Putamen (tissue), 1 donor: ENCODE data around the gene ANKAR.

Experiments
- DNase-seq: peaks from one replicate; pipeline ENCODE4 v3.0.0-alpha.2; 2016; ENCODE audit warnings: low spot score

ANKAR gene

GRCh38 chr2:189719571-189719970, 45.1 kb downstream of the ANKAR start:
- DNase-seq, result peak; percentile 33

- no peak for DNase-seq
These were observed 48.7 kb downstream of the ANKAR start for GRCh38 chr2:189723192-189723591.
